GM23248 (cell line): Measurements from ENCODE around the gene NUTF2. TPM values are rescaled to one million over a fixed set of nuclear protein-coding genes. Genes with fewer than 3 reads are reported as not detected.

ENCODE experiments used
- DNase-seq: peaks from one replicate; pipeline ENCODE4 v3.0.0-alpha.2; 2015
- H2AFZ ChIP-seq: fragments of 200-600 bp; sonication (generic); 2 replicates; pipeline ENCODE4 v1.6.1; 2016; ENCODE audit warnings: antibody characterized with exemption
- H3F3A ChIP-seq: fragments of 200-600 bp; sonication (generic); 2 replicates; pipeline ENCODE4 v1.6.1; 2016; ENCODE audit warnings: mild to moderate bottlenecking, antibody characterized with exemption, mixed run types; ENCODE audit not compliant: insufficient read depth
- H3K27ac ChIP-seq: fragments of 200-600 bp; sonication (generic); 2 replicates; pipeline ENCODE4 v1.5.1; 2016; ENCODE audit warnings: mild to moderate bottlenecking
- H3K27me3 ChIP-seq: fragments of 200-600 bp; sonication (generic); replicated peaks from 2 replicates; pipeline ENCODE4 v1.6.1; 2016; ENCODE audit warnings: mild to moderate bottlenecking; ENCODE audit not compliant: insufficient read depth
- H3K36me3 ChIP-seq: fragments of 200-600 bp; sonication (generic); 2 replicates; pipeline ENCODE4 v1.6.1; 2016; ENCODE audit warnings: low read depth, mild to moderate bottlenecking
- H3K4me1 ChIP-seq: fragments of 200-600 bp; sonication (generic); 2 replicates; pipeline ENCODE4 v1.6.1; 2016; ENCODE audit warnings: mild to moderate bottlenecking; ENCODE audit not compliant: insufficient read depth
- H3K4me2 ChIP-seq: fragments of 200-600 bp; sonication (generic); one replicate; pipeline ENCODE4 v1.6.1; 2016; ENCODE audit warnings: mild to moderate bottlenecking; ENCODE audit not compliant: unreplicated experiment
- H3K4me3 ChIP-seq: fragments of 200-600 bp; sonication (generic); 2 replicates; pipeline ENCODE4 v1.5.1; 2016; ENCODE audit warnings: mild to moderate bottlenecking
- H3K79me2 ChIP-seq: fragments of 200-600 bp; sonication (generic); 2 replicates; pipeline ENCODE4 v1.6.1; 2016; ENCODE audit warnings: mild to moderate bottlenecking; ENCODE audit not compliant: insufficient read depth
- H3K9ac ChIP-seq: fragments of 200-600 bp; sonication (generic); 2 replicates; pipeline ENCODE4 v1.6.1; 2016; ENCODE audit warnings: mild to moderate bottlenecking
- H3K9me2 ChIP-seq: fragments of 200-600 bp; sonication (generic); 2 replicates; pipeline ENCODE4 v1.6.1; 2016; ENCODE audit warnings: mixed run types, mild to moderate bottlenecking, moderate library complexity; ENCODE audit not compliant: insufficient read depth
- H3K9me3 ChIP-seq: fragments of 200-600 bp; sonication (generic); one replicate; pipeline ENCODE4 v1.6.1; 2017; ENCODE audit warnings: low read depth
- H4K20me1 ChIP-seq: fragments of 200-600 bp; sonication (generic); 2 replicates; pipeline ENCODE4 v1.6.0; 2016; ENCODE audit not compliant: insufficient read depth
- EZH2 ChIP-seq: fragments of 200-600 bp; sonication (generic); IDR thresholded peaks from 2 replicates; pipeline ENCODE4 v1.6.1; 2018; ENCODE audit warnings: antibody characterized with exemption, mild to moderate bottlenecking; ENCODE audit not compliant: insufficient read depth, poor library complexity, severe bottlenecking
- EZH2phosphoT487 ChIP-seq: fragments of 200-600 bp; sonication (generic); IDR thresholded peaks from 2 replicates; pipeline ENCODE4 v1.6.1; 2018; ENCODE audit warnings: antibody characterized with exemption, moderate library complexity, mild to moderate bottlenecking, low read depth; ENCODE audit not compliant: insufficient read depth
- WGBS, 2 experiments: methylation state at CpG; one replicate each; pipeline ENCODE4 v1.1.6; 2015 to 2017; ENCODE audit warnings: low lambda C conversion rate in 2 of 2, low coverage in 1 of 2; ENCODE audit errors: missing lambda C conversion rate in 2 of 2; 5-methylcytosine and 5-hydroxymethylcytosine counted together
- in situ Hi-C: fragments of 300-500 bp; cut with MboI; formaldehyde crosslinking; loops from 2 replicates; pipeline ENCODE4 v1.15.0; 2020
- polyA plus RNA-seq: library from polyadenylated mRNA; unstranded; fragments of >200 nt; fragmentation: Nextera tagmentation; extraction: Ambion mirVana; gene quantifications from 2 replicates; pipeline ENCODE4 v1.2.1, GENCODE V29; 2016
- total RNA-seq: library from RNA; depleted of rRNA; stranded (reverse); fragments of >200 nt; shearing (Covaris generic); gene quantifications from 2 replicates; pipeline ENCODE4 v1.2.3, GENCODE V29; 2014

Gene NUTF2
- total and polyA plus RNA-seq, 2 experiments from 2014 or later = 119 to 280 TPM

- no peaks in the 10 kb centered on the region for H3K27me3 ChIP-seq
- peak overlapping the region; percentile 75 for H3K9ac ChIP-seq
- no peaks in the 10 kb centered on the region for H3K36me3 ChIP-seq
- peak overlapping the region; percentile 91 for H3K27ac ChIP-seq
- no peaks in the 10 kb centered on the region for H3K9me3 ChIP-seq
- peak overlapping the region; percentile 97; the same call in 1 of the 2 replicates for H2AFZ ChIP-seq
- H4K20me1 ChIP-seq = no peaks in the 10 kb centered on the region
- DNase-seq = peak; percentile 70
- in situ Hi-C loops = no loop called here
- no peaks in the 10 kb centered on the region for H3K9me2 ChIP-seq
- peaks cover 15% of the 10 kb centered on the region for H3F3A ChIP-seq
- H3K4me1 ChIP-seq = peaks cover 42% of the 10 kb centered on the region
- TF ChIP-seq EZH2phosphoT487 (no peak), EZH2 (no peak)
- H3K4me2 ChIP-seq = peak overlapping the region; percentile 85
- peaks cover 49% of the 10 kb centered on the region for H3K79me2 ChIP-seq
- peak overlapping the region; percentile 76 for H3K4me3 ChIP-seq
- 0 to 4% methylated on average over 6 to 11 of the region's 11 CpGs for WGBS, 2 experiments
Observed at GRCh38 chr16:67843343-67843765, 3.4 kb upstream of the NUTF2 start.

- no peaks in the 10 kb centered on the region for H3K36me3 ChIP-seq
- TF ChIP-seq EZH2phosphoT487 = no peak
- TF ChIP-seq EZH2 = no peak
- H2AFZ ChIP-seq = no peak overlapping the region
- DNase-seq = peak; percentile 57
- H3K9me3 ChIP-seq = no peaks in the 10 kb centered on the region
- peaks cover 60% of the 10 kb centered on the region for H3K79me2 ChIP-seq
- H3F3A ChIP-seq = peaks cover 15% of the 10 kb centered on the region
- H3K9me2 ChIP-seq = no peaks in the 10 kb centered on the region
- peak overlapping the region; percentile 85 for H3K4me2 ChIP-seq
- H4K20me1 ChIP-seq = no peaks in the 10 kb centered on the region
- peaks cover 44% of the 10 kb centered on the region for H3K4me1 ChIP-seq
- in situ Hi-C loops = no loop called here
- no peaks in the 10 kb centered on the region for H3K27me3 ChIP-seq
- WGBS, 2 experiments = 68 to 76% methylated on average over 4 of the region's 4 CpGs
- peak overlapping the region; percentile 75 for H3K9ac ChIP-seq
- peak overlapping the region; percentile 76 for H3K4me3 ChIP-seq
- peak overlapping the region; percentile 91 for H3K27ac ChIP-seq
Observed at GRCh38 chr16:67844497-67844896, 2.2 kb upstream of the NUTF2 start.

GRCh38 chr16:67845291-67846062 is 1.3 kb upstream of the NUTF2 start:
- Histone ChIP-seq H3F3A (peaks cover 15% of the 10 kb centered on the region), H3K27ac (peak overlapping the region; percentile 91), H2AFZ (no peak overlapping the region; the same call in 1 of the 2 replicates), H3K4me2 (peak overlapping the region; percentile 85), H4K20me1 (no peaks in the 10 kb centered on the region), H3K9me2 (no peaks in the 10 kb centered on the region), H3K4me3 (peak overlapping the region; percentile 96), H3K9ac (peak overlapping the region; percentile 99), H3K4me1 (peaks cover 44% of the 10 kb centered on the region), H3K9me3 (no peaks in the 10 kb centered on the region), H3K36me3 (no peaks in the 10 kb centered on the region), H3K27me3 (no peaks in the 10 kb centered on the region), H3K79me2 (peaks cover 70% of the 10 kb centered on the region)
- peak; percentile 44 for DNase-seq
- in situ Hi-C loops = no loop called here
- WGBS, 2 experiments = 49 to 53% methylated on average over 5 of the region's 5 CpGs
- TF ChIP-seq EZH2phosphoT487 (no peak), EZH2 (no peak)

- in situ Hi-C loops = no loop called here
- Histone ChIP-seq H3K27ac (peak overlapping the region; percentile 91), H3K4me3 (peak overlapping the region; percentile 96), H3K9ac (peak overlapping the region; percentile 99), H3K36me3 (no peaks in the 10 kb centered on the region), H3F3A (peaks cover 15% of the 10 kb centered on the region), H3K9me2 (no peaks in the 10 kb centered on the region), H3K4me2 (peak overlapping the region; percentile 83), H3K27me3 (no peaks in the 10 kb centered on the region), H4K20me1 (0 out of 2 replicates have a peak, but pooled peaks cover 3% of the 10 kb centered on the region), H3K4me1 (peaks cover 44% of the 10 kb centered on the region), H2AFZ (peak overlapping the region; percentile 81), H3K79me2 (peaks cover 75% of the 10 kb centered on the region), H3K9me3 (no peaks in the 10 kb centered on the region)
- WGBS, 2 experiments = 3 to 6% methylated on average over 2 of the region's 2 CpGs
- TF ChIP-seq EZH2phosphoT487 (no peak), EZH2 (no peak)
- peak; percentile 17 for DNase-seq
Observed at GRCh38 chr16:67846063-67846319, 742 bp upstream of the NUTF2 start.
